HG02970 (cell line): ENCODE results near the gene TRAF4.

Experiments
- ATAC-seq: cut with Tn5 transposase; IDR thresholded peaks from one replicate; pipeline ENCODE4 v1.9.1; 2021; ENCODE audit warnings: mild to moderate bottlenecking, moderate library complexity, moderate number of reproducible peaks; ENCODE audit not compliant: unreplicated experiment, low FRiP score

The TRAF4 gene, protein sequence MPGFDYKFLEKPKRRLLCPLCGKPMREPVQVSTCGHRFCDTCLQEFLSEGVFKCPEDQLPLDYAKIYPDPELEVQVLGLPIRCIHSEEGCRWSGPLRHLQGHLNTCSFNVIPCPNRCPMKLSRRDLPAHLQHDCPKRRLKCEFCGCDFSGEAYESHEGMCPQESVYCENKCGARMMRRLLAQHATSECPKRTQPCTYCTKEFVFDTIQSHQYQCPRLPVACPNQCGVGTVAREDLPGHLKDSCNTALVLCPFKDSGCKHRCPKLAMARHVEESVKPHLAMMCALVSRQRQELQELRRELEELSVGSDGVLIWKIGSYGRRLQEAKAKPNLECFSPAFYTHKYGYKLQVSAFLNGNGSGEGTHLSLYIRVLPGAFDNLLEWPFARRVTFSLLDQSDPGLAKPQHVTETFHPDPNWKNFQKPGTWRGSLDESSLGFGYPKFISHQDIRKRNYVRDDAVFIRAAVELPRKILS

DNA sequence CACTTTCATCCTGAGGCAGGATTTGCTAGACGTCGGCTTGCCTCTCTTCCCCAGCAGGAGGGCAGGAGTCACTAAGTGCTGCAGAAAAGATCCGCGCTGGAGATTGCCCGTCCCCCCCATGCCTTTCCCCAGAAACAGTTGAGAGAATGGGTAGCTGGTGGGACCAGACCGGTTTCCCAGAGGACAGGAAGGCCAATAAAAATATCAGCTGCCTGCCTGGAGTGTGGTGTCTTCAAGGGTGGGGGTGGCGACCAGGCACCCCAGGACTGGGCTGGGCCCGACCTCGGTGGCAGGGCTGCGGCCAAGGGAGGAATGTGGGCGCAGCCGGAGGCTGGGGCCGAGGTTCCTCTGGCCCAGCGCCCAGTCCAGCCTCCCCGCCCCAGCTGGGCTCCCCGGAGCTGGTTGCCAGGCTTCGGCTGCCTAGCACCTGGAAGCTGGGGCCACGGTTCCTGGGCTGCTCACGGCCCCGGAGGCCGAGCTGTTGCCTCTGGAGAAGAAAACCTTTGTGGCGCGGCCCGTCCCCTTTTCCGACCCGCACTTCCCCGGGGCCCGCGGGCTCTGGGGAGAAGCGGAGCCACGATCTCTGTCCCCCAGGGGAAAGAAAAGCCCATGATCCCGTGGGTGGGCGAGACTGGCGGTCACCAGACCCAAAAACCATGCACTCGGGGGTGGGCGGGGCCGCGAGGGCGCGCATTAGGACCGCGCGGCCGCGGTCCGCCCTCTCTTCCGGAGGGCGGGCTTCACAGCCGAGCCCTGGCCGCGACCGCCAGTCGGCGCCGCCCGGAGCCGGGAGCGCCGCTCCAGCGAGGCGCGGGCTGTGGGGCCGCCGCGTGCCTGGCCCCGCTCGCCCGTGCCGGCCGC lies at the start of gene TRAF4:
TSS of gene TRAF4 (plus strand) at position 769 of the 861 bp plus-strand sequence. CDS start 102 bp downstream, outside the sequence.
- peak; percentile 64 for ATAC-seq

DNA sequence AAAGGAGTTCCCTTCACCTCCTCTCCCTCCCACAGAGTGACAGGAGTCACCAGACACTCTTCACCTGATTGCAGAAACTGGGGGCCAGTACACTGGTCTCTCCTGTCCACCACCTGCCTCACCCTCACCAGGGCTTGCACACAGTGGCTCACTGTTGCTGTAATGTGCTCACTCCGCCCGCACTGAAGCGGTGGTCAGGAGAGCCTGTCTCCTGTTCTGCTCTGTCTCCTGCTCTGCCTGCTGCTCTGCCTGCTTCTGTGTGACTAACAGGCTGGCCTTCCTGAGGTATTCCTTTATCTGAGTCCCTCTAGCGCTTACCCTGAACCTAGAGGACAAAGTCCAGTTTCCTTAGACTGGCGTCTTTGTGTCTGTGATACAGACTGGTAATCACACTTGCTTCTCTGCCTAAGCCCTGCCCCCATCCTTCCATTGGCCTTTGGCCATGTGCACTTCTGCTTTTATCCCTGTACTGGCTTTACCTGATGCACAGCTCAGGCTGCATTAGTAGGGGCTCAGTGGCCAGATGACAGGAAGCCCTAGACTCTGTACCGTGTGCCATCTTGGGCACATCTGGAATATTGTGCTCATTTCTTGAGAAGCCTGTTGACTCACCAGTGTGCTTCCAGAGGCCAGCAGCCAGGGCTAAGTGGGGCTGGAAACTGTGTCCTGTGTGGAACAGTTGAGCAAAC lies 45.4 kb upstream of the TRAF4 start:
- no peak for ATAC-seq

DNA sequence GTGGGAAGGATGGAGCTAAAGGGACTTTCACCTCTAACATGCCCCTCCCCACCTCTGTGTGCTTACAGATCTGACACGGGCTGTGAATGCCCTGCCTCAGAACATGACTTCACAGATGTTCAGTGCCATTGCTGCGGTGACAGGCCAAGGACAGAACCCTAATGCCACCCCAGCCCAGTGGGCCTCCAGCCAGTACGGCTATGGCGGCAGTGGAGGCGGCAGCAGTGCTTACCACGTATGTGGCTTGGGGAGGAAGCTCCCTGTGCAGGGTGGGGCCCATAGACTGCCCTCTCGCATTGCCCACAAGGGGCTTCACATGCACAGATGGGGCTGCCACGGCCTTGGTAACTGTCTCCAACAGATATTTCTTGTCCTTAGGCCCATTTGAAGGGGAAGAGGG lies 43.5 kb upstream of the TRAF4 start:
- ATAC-seq, result no peak

DNA sequence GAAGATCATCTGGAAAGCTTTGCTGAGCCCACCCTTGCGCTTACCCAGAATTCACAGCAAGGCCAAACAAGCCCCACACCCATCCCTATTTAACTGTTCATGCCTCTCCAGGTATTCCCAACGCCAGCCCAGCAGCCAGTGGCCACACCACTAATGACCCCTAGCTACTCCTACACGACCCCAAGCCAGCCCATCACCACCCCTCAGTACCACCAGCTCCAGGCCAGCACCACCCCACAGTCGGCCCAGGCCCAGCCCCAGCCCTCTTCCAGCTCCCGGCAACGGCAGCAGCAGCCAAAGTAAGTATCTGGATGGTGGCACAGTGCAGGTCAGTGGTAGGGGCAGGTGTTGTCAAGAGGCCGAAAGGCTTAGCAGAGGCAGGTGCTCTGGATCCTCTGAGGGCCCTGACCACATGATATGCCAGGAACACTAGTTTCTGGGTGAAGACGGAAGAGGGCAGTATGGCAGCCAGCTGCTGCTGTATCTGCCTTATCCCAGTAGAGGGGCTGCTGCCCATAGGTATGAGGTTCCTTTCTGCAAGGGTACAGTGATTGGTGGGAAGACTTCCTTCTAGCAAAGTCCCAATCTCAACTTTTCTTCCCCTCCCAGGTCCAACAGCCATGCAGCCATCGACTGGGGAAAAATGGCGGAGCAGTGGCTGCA lies 42.9 kb upstream of the TRAF4 start:
- ATAC-seq, result no peak

DNA sequence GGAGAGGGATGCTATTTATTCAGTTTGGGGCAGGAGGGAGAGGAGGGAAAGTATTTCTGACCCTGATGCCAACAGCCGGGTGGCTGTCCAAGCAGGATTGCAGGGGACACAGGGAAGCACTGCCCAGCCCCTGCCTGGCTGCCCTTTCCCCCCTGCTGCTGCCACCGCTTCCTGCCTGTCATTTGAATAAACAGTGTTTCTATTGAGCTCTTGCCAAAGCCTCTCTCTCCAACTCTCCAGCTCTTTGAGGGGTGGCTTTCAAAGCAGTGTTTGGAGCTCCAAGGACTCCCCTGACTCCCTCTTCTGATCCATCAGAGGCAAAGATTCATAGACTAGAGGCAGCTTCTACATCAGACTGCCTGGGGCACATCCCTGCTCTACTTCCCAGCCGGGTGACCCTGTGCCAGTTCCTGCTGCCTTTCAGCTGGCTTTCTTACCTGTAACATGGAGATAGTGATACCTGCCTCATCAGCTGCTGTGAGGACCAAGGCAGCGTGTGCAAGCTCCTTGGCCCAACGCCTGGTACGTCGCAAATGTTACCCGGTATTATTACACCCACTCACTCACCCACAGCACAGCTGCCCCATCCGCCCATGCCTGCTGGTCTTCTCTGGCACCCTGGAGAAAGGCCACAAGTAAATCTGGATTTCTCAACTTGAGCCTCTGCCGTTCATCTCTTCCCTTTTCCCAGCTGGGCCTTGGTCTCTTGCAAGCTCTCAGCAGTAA lies 41.6 kb upstream of the TRAF4 start:
- no peak for ATAC-seq

DNA sequence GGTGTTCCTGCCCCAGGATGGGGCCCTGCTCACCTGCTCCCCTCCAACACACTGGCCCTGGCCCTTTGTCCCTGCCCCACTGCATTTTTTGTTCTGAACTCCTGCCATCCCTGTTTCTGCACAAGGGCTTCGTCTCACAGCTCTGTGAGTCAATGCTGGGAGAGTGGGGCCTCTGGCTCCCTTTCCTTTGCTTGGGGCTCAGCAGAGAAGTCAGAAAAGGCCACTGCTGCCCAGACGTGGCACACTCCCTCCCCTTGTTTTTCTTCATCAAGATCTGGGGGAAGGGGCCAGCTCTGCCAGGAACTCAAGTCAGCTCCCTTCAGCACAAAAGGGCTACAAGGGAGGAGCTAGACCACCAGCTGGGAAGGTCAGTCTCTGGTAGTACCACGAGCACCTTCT lies 41.1 kb upstream of the TRAF4 start:
- ATAC-seq, result no peak

DNA sequence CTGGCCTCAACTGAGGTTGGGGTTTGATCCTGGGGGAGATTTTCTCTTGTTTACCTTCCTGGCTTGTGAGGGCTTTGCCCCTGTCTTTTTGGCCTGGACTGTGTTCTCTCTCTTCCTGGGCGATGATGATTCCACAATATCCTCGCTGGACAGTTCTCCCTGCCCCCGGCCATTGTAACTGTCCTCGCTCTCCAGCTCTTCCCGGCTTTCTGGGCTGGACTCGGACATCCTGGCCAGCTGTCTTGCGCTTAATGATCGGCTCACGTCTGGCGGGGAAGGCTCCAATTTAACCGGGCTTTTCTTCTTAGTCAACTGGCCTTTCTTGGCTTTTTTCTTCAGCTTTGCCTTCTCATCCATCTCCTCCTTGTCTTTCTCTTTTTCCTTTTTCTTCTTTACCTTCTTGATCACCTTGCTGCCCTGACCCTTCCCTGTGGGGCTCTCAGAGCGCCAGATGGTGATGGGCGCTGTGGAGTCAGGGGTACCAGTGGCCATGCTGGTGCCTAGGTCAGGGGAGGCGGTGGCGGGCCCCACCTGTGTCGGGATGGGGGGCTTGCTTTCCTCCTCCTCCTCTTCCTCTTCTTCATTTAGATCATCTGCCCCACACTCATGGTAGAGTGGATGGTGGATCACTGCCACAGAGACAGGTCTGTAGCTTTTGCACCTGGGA lies 40.1 kb upstream of the TRAF4 start:
- ATAC-seq, result no peak

DNA sequence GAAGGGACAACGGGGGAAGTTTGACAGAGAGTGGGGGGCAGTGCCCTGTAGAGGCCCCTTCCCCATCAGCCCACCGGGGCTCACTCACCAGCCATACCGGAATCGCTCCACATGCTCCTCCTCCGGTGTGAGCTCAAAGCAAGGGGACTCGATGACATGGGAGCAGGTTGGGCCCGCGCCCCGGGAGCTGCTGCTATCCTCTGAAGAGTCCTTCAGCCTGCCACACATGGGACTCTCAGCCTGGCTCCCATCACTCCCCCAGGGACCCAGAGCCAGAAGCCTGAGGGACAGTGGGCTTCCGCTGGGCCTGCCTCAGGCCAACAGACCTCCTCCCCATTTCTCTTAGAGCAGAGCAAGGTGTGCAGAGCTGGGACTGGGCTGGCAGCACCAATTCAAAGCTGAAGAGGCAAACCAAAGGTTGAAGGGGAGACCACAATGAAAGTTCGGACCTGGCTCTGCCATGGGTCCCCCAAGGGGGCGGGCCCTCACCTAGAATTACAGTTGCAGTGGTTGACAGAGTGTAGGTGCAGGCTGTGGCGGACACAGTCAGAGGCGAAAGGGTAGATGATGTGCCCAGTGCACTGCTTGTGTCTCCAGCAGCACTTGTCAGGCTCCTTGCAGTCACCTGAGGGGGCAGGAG lies 39.5 kb upstream of the TRAF4 start:
- no peak for ATAC-seq

DNA sequence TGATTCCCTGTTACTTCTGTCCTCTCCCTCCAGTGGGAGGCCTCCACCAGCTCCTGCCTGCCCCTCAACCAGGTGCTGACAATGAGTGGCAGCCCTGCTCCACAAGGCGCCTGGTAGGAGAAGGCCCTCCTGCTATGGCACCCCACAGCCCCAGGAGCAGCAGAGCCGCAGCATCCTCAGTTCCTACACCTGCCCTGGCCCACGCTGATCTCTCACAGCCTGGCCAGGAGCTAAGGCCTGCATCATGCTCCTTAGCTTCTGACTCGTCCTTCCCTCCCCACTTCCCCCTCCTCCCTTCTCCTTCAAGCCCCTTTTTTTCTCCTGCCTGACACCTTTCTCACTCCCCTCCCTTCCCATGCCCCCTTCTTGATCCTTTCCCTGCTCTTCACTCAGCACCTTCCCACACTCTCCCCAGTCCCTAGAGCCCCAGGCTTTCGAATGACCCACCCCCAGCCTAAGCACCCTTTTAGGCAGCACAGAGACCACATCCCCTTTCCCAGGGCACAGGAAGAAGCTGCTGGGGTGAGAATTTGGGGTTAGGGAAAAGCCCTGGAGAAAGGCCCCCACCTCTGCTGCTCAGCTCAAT lies 38.6 kb upstream of the TRAF4 start:
- no peak for ATAC-seq

DNA sequence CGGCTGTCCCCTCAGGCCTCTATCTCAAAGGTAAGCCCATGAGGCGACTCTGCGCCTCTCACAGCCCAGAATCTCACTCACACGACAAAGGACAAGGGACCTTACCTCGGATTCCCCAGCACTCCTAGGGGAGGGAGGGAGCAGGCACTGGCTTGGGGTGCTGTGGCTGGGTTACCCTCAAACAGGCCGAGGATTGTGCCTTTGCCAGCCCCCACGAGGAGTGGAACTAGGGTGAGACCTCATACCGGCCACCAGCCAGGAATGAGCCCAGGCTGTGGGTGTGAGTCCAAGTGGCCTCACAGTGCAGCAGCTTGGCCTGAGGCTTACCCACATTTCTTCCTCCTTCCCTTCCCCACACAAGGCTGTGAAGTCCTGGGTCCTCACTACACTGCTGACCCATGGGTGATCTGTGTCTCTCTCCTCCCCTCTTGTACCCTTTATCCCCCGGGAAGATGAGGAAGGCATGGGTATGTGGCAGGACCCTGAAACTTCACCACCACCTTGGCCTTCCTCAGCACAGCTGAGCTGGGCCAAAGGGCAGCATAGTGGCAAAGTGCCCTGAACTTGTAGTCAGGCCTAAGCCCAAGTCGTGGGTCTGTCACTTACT lies 38.0 kb upstream of the TRAF4 start:
- ATAC-seq, result no peak

DNA sequence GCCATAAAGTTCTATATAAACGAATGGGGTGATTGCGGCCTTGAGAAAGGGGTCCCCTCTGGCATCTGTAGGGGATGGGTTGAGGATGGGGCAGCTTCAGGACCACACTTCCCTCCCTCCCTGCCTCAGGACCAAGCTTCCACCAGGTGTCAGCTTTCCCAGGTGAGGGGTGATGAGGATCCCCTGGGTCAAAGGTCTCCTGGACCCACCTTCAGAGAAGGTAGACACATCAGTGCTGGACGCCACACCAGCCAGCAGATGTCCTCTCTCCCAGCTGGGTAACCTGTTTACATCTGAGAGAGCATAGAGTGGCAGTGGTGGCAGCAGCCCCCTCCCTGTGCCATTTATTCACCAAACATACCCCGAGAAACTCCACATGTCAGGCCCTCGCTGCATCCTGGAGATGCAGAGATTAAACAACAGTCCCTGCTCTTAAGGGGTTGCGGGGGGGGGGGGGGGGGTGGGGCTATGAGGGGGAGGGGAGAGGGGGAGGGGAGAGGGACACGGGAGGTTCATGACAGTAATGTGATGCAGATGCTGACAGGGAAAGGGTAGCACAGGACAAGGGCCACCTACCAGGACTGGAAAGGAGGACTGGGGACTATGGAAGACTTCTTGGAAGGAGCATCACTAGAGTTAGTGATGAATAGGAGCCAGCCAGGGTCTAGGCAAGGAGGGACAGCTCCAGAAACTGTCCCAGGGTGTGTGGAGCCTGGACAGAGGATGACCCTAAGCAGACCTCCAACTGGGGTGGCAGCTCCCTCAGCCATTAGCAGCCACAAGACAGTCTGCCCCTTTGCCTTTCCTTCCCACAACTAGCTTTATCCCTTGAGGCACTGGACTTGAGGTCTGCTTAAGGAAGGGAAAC lies 37.1 kb upstream of the TRAF4 start:
- no peak for ATAC-seq

DNA sequence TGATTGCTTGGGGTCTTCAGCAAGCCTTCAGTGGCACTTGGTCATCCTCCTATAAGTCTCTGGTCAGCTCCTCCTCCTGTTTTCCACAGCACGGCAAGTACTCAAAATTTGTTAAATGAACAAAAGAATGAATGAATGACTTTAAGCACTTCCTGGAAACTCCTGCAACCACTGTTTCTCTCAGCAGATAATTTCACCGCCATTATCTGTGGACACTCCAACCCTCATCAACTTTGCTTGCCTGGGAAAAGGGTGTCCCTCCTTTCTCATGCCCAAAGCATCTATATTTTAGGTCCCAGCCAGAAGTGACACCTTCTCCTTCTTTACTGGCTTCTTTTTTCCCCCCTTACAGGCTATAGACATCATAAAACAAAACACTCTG lies 36.5 kb upstream of the TRAF4 start:
- no peak for ATAC-seq

DNA sequence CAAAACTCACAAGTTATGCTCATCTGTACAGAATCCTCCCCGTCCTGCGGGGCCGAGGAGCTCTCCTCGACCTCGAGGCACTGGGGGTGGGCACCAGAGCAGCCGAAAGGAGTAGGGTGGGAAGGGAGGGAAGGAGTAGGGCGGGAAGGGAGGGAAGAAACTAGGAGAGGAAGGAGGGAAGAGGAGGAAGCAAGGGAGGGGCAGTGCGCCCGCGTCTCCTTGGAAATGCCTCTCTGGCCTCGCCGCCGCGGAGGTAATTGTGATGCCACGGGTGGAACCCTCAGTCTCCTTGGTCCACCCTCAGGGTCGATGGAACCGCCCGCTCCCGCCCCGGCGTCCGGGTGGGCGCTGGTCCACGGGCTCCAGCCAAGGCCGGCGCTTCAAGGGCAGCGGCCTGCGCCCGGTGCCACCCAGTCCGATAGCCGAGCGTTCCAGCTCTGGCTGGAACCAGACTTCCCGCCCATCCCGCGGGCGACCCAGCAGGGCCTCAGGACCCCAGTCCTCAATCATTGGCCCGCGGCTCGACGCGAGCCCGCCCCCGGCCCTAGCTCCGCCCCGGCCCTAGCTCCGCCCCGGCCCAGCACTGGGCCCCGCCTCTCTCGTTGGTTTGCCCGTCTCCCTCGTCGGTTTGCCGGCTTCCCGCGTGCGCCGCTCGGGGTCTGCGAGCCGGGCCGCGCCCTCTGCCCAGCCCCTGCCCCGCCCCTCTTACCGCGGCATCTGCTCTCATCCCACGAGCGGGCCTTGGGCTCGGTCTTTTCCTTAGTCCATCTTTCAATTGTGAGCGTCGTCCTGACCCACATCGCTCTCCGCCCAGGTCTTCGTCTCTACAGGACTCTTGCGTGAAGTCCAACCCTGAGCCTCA lies 32.7 kb upstream of the TRAF4 start:
- ATAC-seq, result peak; percentile 65

DNA sequence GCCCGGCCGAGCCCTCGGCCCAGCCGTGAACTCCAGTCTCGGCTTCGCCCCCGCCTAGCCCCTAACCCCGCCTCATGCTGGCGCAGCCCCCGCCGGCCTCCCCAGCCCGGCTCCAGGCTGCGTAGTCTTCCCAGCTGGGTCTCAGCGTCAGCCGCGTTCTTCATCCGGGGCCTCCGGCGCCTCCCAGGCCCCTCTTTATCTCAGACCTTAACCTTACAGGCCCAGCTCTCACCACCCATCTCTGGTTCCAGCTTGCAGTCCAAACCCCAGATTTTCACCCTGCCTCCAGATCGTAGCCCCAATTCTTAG lies 32.1 kb upstream of the TRAF4 start, which contains the start of gene PROCA1:
TSS of gene PROCA1 (minus strand) at position 166 of the 309 bp plus-strand sequence. CDS start 228 bp downstream, outside the sequence.
- ATAC-seq, result peak; percentile 6

DNA sequence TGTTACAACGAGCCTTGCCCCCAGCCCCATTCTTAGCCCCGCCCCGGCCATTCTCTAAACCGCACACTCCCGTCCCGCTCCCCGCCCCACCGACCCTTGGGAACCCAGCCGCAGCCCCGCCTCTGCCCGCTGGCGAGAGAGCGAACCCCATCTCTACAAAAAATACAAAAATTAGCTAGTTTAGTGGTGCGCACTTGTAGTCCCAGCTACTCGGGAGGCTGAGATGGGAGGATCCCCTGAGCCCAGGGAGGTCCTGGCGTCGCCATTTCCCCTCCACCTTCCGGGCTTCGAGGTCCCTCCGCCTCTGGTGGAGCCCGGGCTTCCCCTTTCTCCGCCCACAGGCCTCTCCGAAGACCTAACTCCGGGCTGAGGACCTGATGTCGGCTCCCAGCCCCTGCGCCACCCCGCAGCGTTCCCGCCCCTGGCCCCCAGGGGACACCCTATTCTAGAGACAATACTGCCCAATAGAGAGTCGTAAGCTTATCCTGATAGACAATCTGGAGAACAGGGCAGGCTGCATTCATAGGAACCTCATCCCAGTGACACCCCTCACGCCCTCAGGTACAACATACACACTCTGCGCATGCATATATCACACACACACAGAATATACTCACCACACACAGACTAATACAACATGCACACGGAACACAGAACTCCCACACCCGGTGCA lies 31.6 kb upstream of the TRAF4 start:
- ATAC-seq, result no peak
